HG02623 (cell line): ENCODE measurements around the gene TRIP4.
"Not testable (repeated sequence)": the region's sequence is repeated elsewhere in the genome, so short reads cannot be mapped to it uniquely, and the experiment has no call there.

Experiments
- ATAC-seq: cut with Tn5 transposase; IDR thresholded peaks from one replicate; pipeline ENCODE4 v1.9.1; 2021; ENCODE audit warnings: moderate library complexity; ENCODE audit not compliant: unreplicated experiment

TRIP4 gene

DNA sequence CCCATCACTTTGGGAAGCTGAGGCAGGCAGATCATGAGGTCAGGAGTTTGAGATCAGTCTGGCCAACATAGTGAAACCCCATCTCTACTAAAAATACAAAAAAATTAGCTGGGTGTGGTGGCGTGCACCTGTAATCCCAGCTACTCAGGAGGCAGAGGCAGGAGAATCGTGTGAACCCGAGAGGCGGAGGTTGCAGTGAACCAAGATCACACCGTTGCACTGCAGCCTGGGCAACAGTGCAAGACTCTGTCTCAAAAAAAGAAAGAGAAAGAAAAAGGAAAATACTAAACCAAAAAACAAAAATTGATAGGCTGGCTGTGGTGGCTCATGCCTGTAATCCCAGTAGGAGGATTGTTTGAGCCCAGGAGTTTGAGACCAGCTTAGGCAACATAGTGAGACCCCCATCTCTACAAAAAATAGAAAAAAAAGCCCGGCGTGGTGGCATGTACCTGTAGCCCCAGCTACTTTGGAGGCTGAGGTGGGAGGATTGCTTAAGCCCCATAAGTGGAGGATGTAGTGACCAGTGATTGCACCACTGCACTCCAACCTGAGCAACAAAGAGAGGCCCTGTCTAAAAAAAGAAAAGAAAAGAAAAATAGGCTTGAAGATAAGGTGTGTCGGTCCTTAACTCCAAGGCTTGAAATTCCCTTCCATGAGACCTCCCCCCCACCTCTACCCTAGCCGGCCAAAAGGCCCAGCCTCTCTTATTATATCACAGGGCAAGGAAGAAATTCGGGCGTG lies 7.3 kb upstream of the TRIP4 start:
- ATAC-seq: not testable (repeated sequence)

GRCh38 chr15:64381000-64381751 lies 6.5 kb upstream of the TRIP4 start, which contains the start of gene PCLAF:
TSS of gene PCLAF (minus strand) at chr15:64381441. CDS start at chr15:64381371, 70 bp downstream.
- ATAC-seq: peak; percentile 95

DNA sequence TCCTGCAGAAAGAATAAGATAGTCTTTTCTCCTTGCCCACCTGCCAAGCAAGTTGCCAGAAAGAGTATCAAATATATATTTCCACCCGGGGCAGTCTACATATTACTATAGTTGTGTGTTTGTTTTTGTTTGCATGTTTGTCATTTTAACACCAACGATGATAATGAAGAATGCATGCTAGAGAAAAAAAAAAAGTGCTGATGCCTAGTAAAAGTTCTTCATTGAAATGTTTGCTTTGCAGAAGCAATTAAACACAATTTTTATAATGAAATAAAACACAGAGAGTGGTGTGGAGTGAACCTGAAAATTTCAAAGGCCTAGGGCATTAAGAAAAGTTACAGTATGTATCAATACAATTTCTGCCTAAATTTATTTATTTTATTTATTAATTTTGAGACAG lies 3.9 kb upstream of the TRIP4 start:
- ATAC-seq: no peak

GRCh38 chr15:64386291-64386690 lies 1.3 kb upstream of the TRIP4 start:
- no peak for ATAC-seq

- ATAC-seq: no peak
These were observed 1.4 kb downstream of the TRIP4 start for GRCh38 chr15:64389036-64389435.

GRCh38 chr15:64392471-64392870 lies 4.8 kb downstream of the TRIP4 start:
- ATAC-seq: not testable (repeated sequence)

DNA sequence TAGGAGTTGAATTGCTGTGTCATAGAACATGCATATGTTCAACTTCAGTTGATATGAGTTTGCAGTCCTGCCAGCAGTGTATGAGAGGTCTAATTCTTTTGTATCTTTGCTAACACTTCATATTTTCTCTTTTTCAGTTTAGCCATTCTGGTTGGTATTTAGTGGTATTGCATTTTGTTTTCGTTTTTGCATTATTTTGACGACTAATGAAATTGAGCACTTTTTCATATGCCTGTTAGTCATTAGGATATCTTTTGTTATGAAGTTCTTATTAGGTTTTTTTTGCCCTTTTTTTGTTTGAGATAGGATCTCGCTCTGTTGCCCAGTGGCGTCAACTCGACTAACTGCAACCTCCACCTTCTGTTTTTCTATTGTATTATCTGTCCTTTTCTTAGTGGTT lies 9.2 kb downstream of the TRIP4 start:
- no peak for ATAC-seq

GRCh38 chr15:64398575-64398974 lies 10.9 kb downstream of the TRIP4 start:
- no peak for ATAC-seq

- ATAC-seq: no peak
These were observed 12.9 kb downstream of the TRIP4 start for GRCh38 chr15:64400583-64400982.

- ATAC-seq: no peak
These were observed 24.6 kb downstream of the TRIP4 start for GRCh38 chr15:64412216-64412615.

DNA sequence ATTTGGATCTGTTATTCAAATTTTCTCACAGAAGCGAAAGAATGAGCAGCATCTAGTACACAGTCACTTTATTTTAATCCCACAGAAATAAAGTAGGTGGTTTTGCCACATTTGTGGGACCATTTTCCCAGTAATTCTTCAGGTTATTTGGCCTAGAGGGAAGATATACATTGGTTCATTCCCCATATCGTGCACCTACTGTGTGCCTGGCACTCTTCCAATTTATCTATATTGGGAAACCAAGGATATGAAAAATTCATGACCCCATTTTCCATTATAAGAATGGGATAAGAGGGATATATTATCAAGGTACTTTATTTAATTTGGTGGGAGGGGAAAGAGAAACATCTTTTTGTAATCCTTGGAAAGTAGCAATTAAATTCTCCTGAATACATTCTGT lies 35.1 kb downstream of the TRIP4 start:
- ATAC-seq: no peak

GRCh38 chr15:64423970-64424369 lies 36.3 kb downstream of the TRIP4 start:
- ATAC-seq: no peak

GRCh38 chr15:64425221-64425620 lies 37.6 kb downstream of the TRIP4 start:
- ATAC-seq: no peak

GRCh38 chr15:64426845-64427465 lies 39.3 kb downstream of the TRIP4 start:
- ATAC-seq: no peak

DNA sequence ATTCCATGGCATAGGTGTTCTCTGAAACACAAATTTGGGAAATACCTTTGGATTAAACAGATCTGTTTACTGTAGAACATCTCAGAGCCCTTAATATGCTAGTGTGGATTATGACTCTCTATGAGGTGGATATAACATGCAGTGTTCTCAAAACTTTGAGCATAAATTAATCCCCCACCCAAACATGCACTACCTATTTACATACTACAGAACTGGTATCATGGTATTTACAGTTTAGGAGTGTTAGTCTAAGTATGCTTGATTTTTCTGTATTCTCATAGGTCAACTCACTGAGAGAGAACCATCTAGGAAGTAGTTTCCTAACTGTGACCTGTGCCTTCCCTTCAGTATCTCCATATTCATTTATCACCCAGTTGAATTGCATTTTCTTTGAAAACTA lies 41.8 kb downstream of the TRIP4 start:
- ATAC-seq: no peak

- ATAC-seq: no peak
These were observed 42.5 kb downstream of the TRIP4 start for GRCh38 chr15:64430000-64430735.

DNA sequence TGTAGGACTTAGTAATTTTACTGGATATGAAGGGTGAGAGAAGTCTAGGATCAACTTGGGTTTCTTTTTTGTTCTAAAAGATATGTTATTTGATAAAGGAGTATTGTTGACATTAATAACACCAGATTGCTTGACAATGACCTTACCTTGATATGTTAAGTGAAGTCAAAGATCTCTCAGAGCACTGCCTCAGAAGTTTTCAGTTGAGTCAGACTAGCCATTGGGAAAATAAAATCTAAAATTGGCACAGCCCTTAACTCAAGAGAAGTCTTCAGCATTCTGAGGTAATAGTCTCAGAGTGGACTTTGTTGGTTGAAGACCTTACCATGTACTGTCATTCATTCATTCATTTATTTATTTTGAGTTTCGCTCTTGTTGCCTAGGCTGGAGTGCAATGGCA lies 50.3 kb downstream of the TRIP4 start:
- no peak for ATAC-seq

GRCh38 chr15:64438653-64439447 lies 51.2 kb downstream of the TRIP4 start:
- ATAC-seq: no peak

DNA sequence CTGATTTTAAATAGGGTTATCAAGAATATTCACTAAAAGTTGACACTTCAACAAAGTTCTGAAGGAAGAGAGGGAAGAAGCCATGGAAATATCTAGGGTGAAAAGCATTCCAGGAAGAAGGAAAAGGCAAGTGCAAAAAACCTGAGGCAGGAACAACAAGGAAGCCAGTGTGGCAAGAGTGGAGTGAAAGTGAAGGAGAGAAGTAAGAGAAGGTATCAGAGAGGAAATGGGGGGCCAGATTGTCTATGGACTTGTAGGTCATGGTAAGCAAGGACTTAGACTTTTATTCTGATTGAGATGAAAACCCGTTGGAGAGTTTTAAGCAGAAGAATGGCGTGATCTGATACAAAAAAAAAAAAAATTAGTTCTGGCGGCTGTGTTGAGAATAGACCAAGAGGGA lies 54.2 kb downstream of the TRIP4 start:
- ATAC-seq: no peak

DNA sequence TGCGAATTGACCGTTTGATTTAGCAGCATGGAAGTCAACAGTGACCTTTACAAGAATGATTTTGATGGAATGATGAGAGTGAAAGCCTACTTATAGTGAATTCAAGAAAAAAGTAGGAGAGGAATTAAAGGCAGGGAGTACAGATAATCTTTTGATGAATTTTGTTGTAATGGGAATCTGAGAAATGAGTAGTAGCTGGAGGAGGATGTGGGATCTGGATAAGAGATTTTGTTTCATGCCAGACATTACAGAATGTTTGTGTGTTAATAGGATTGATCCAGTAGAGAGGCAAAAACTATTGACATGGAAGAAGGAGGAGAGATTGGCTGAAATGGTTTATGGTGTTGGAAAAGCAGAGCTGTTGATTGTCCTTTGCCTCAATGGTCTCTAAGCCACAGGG lies 55.4 kb downstream of the TRIP4 start:
- ATAC-seq: no peak
